ENCODE results near the gene PANK4.

PANK4 gene

GRCh38 chr1:2543543-2544092 is 17.2 kb upstream of the PANK4 start:
- no peaks in the 10 kb centered on the region for H3K36me3 ChIP-seq (ENCODE audit: control insufficient read depth, insufficient read depth, low read length)
- no peak overlapping the region for H2AK5ac ChIP-seq (ENCODE audit: low read length)
- H2BK15ac ChIP-seq (replicated peaks; ENCODE audit: low read depth): no peak overlapping the region
- H2BK120ac ChIP-seq (ENCODE audit: low read depth, low read length): no peak overlapping the region
- no peak overlapping the region for H4K5ac ChIP-seq (ENCODE audit: low read length)
- H3K56ac ChIP-seq (ENCODE audit: low read length): peak overlapping the region; percentile 64
- H3K9ac ChIP-seq (ENCODE audit: low read length): peak overlapping the region; percentile 27
- H3K27me3 ChIP-seq (ENCODE audit: insufficient read depth, low read length, poor library complexity): no peaks in the 10 kb centered on the region
- H3K18ac ChIP-seq (ENCODE audit: low read length): no peak overlapping the region
- no peaks in the 10 kb centered on the region for H3K79me1 ChIP-seq (ENCODE audit: low read length)
- no peak overlapping the region for H3K4me2 ChIP-seq (ENCODE audit: low read length)
- H3K27ac ChIP-seq (ENCODE audit: low read depth, low read length): no peak overlapping the region
- H3K79me2 ChIP-seq (ENCODE audit: control insufficient read depth, insufficient read depth, low read length): no peaks in the 10 kb centered on the region
- no peak overlapping the region for H3K23ac ChIP-seq (ENCODE audit: low read length)
- no peaks in the 10 kb centered on the region for H3K4me1 ChIP-seq (ENCODE audit: control insufficient read depth, low read depth, low read length)
- no peak overlapping the region for H4K8ac ChIP-seq (ENCODE audit: low read depth, low read length)
- no peak overlapping the region for H2BK5ac ChIP-seq (ENCODE audit: low read length)
- no peak for DNase-seq
- WGBS (ENCODE audit: extremely low coverage, insufficient coverage, low lambda C conversion rate): no CpG with 5 or more reads among the region's 26 CpGs
- no peak overlapping the region for H3K4me3 ChIP-seq (ENCODE audit: low read length)
- H3K4ac ChIP-seq (ENCODE audit: low read depth, low read length): no peak overlapping the region

- no peaks in the 10 kb centered on the region for H3K36me3 ChIP-seq (ENCODE audit: control insufficient read depth, insufficient read depth, low read length)
- no peak overlapping the region for H2BK15ac ChIP-seq (replicated peaks; ENCODE audit: low read depth)
- H3K79me1 ChIP-seq (ENCODE audit: low read length): no peaks in the 10 kb centered on the region
- H3K4me2 ChIP-seq (ENCODE audit: low read length): no peak overlapping the region
- no peak overlapping the region for H2AK5ac ChIP-seq (ENCODE audit: low read length)
- WGBS (ENCODE audit: extremely low coverage, insufficient coverage, low lambda C conversion rate): no CpG with 5 or more reads among the region's 11 CpGs
- H3K56ac ChIP-seq (ENCODE audit: low read length): no peak overlapping the region
- no peaks in the 10 kb centered on the region for H3K79me2 ChIP-seq (ENCODE audit: control insufficient read depth, insufficient read depth, low read length)
- H3K4ac ChIP-seq (ENCODE audit: low read depth, low read length): no peak overlapping the region
- DNase-seq: no peak
- H4K5ac ChIP-seq (ENCODE audit: low read length): no peak overlapping the region
- H4K8ac ChIP-seq (ENCODE audit: low read depth, low read length): no peak overlapping the region
- no peak overlapping the region for H3K27ac ChIP-seq (ENCODE audit: low read depth, low read length)
- H3K23ac ChIP-seq (ENCODE audit: low read length): no peak overlapping the region
- H2BK120ac ChIP-seq (ENCODE audit: low read depth, low read length): no peak overlapping the region
- H2BK5ac ChIP-seq (ENCODE audit: low read length): no peak overlapping the region
- no peak overlapping the region for H3K9ac ChIP-seq (ENCODE audit: low read length)
- H3K18ac ChIP-seq (ENCODE audit: low read length): no peak overlapping the region
- no peaks in the 10 kb centered on the region for H3K4me1 ChIP-seq (ENCODE audit: control insufficient read depth, low read depth, low read length)
- no peak overlapping the region for H3K4me3 ChIP-seq (ENCODE audit: low read length)
- no peaks in the 10 kb centered on the region for H3K27me3 ChIP-seq (ENCODE audit: insufficient read depth, low read length, poor library complexity)
Measured at GRCh38 chr1:2542246-2542915, 16.0 kb upstream of the PANK4 start.

- WGBS (ENCODE audit: extremely low coverage, insufficient coverage, low lambda C conversion rate): no CpG with 5 or more reads among the region's 25 CpGs
- H3K79me2 ChIP-seq (ENCODE audit: control insufficient read depth, insufficient read depth, low read length): no peaks in the 10 kb centered on the region
- DNase-seq: no peak
Measured at GRCh38 chr1:2541619-2542245, 15.3 kb upstream of the PANK4 start.

GRCh38 chr1:2540816-2541492 is 14.6 kb upstream of the PANK4 start:
- H3K79me2 ChIP-seq (ENCODE audit: control insufficient read depth, insufficient read depth, low read length): no peaks in the 10 kb centered on the region
- no peaks in the 10 kb centered on the region for H3K27me3 ChIP-seq (ENCODE audit: insufficient read depth, low read length, poor library complexity)
- no peaks in the 10 kb centered on the region for H3K4me1 ChIP-seq (ENCODE audit: control insufficient read depth, low read depth, low read length)
- no peaks in the 10 kb centered on the region for H3K79me1 ChIP-seq (ENCODE audit: low read length)
- WGBS (ENCODE audit: extremely low coverage, insufficient coverage, low lambda C conversion rate): no CpG with 5 or more reads among the region's 39 CpGs
- peak overlapping the region; percentile 56 for H3K56ac ChIP-seq (ENCODE audit: low read length)
- no peak overlapping the region for H2BK15ac ChIP-seq (replicated peaks; ENCODE audit: low read depth)
- no peaks in the 10 kb centered on the region for H3K36me3 ChIP-seq (ENCODE audit: control insufficient read depth, insufficient read depth, low read length)
- H3K4me2 ChIP-seq (ENCODE audit: low read length): no peak overlapping the region
- no peak overlapping the region for H3K18ac ChIP-seq (ENCODE audit: low read length)
- H3K9ac ChIP-seq (ENCODE audit: low read length): no peak overlapping the region
- H3K4ac ChIP-seq (ENCODE audit: low read depth, low read length): no peak overlapping the region
- H3K4me3 ChIP-seq (ENCODE audit: low read length): no peak overlapping the region
- no peak overlapping the region for H2AK5ac ChIP-seq (ENCODE audit: low read length)
- H4K5ac ChIP-seq (ENCODE audit: low read length): no peak overlapping the region
- no peak overlapping the region for H3K23ac ChIP-seq (ENCODE audit: low read length)
- no peak overlapping the region for H3K27ac ChIP-seq (ENCODE audit: low read depth, low read length)
- H4K8ac ChIP-seq (ENCODE audit: low read depth, low read length): no peak overlapping the region
- no peak overlapping the region for H2BK5ac ChIP-seq (ENCODE audit: low read length)
- no peak for DNase-seq
- H2BK120ac ChIP-seq (ENCODE audit: low read depth, low read length): no peak overlapping the region

More at GRCh38 chr1:2541619-2542245, 15.3 kb upstream of the PANK4 start:
- Histone ChIP-seq H3K27ac (ENCODE audit: low read depth, low read length) (no peak overlapping the region), H4K5ac (ENCODE audit: low read length) (no peak overlapping the region), H3K56ac (ENCODE audit: low read length) (no peak overlapping the region), H3K23ac (ENCODE audit: low read length) (no peak overlapping the region), H2BK120ac (ENCODE audit: low read depth, low read length) (no peak overlapping the region), H3K4me3 (ENCODE audit: low read length) (no peak overlapping the region), H2BK15ac (replicated peaks; ENCODE audit: low read depth) (no peak overlapping the region), H3K4ac (ENCODE audit: low read depth, low read length) (no peak overlapping the region), H3K18ac (ENCODE audit: low read length) (no peak overlapping the region), H4K8ac (ENCODE audit: low read depth, low read length) (no peak overlapping the region), H3K79me1 (ENCODE audit: low read length) (no peaks in the 10 kb centered on the region), H2AK5ac (ENCODE audit: low read length) (no peak overlapping the region), H3K4me1 (ENCODE audit: control insufficient read depth, low read depth, low read length) (no peaks in the 10 kb centered on the region), H2BK5ac (ENCODE audit: low read length) (no peak overlapping the region), H3K36me3 (ENCODE audit: control insufficient read depth, insufficient read depth, low read length) (no peaks in the 10 kb centered on the region), H3K9ac (ENCODE audit: low read length) (no peak overlapping the region), H3K27me3 (ENCODE audit: insufficient read depth, low read length, poor library complexity) (no peaks in the 10 kb centered on the region), H3K4me2 (ENCODE audit: low read length) (no peak overlapping the region)

- peak; percentile 62 for DNase-seq
- no peak overlapping the region for H2BK120ac ChIP-seq (ENCODE audit: low read depth, low read length)
- H3K23ac ChIP-seq (ENCODE audit: low read length): no peak overlapping the region
- H3K56ac ChIP-seq (ENCODE audit: low read length): no peak overlapping the region
- H2BK5ac ChIP-seq (ENCODE audit: low read length): no peak overlapping the region
- H3K27ac ChIP-seq (ENCODE audit: low read depth, low read length): no peak overlapping the region
- no peak overlapping the region for H2AK5ac ChIP-seq (ENCODE audit: low read length)
- no peaks in the 10 kb centered on the region for H3K36me3 ChIP-seq (ENCODE audit: control insufficient read depth, insufficient read depth, low read length)
- H3K18ac ChIP-seq (ENCODE audit: low read length): no peak overlapping the region
- no peak overlapping the region for H3K9ac ChIP-seq (ENCODE audit: low read length)
- H3K79me2 ChIP-seq (ENCODE audit: control insufficient read depth, insufficient read depth, low read length): no peaks in the 10 kb centered on the region
- no peak overlapping the region for H3K4ac ChIP-seq (ENCODE audit: low read depth, low read length)
- no CpG with 5 or more reads among the region's 12 CpGs for WGBS (ENCODE audit: extremely low coverage, insufficient coverage, low lambda C conversion rate)
- no peak overlapping the region for H3K4me2 ChIP-seq (ENCODE audit: low read length)
- H4K5ac ChIP-seq (ENCODE audit: low read length): no peak overlapping the region
- H3K27me3 ChIP-seq (ENCODE audit: insufficient read depth, low read length, poor library complexity): no peaks in the 10 kb centered on the region
- no peak overlapping the region for H4K8ac ChIP-seq (ENCODE audit: low read depth, low read length)
- no peak overlapping the region for H3K4me3 ChIP-seq (ENCODE audit: low read length)
- H3K79me1 ChIP-seq (ENCODE audit: low read length): no peaks in the 10 kb centered on the region
- H2BK15ac ChIP-seq (replicated peaks; ENCODE audit: low read depth): no peak overlapping the region
- H3K4me1 ChIP-seq (ENCODE audit: control insufficient read depth, low read depth, low read length): no peaks in the 10 kb centered on the region
Measured at GRCh38 chr1:2539312-2539907, 13.0 kb upstream of the PANK4 start.

All from mesendoderm (in vitro differentiated cells).